Activated T-cell treated with anti-CD3 and anti-CD28 coated beads, Interleukin-2, amount 50 U/mL, for 1 hour (primary cell): ENCODE results near the gene LIMS2.

Experiments used
- DNase-seq: peaks from one replicate; pipeline ENCODE4 v3.0.0-alpha.2; 2020

LIMS2 gene

DNA sequence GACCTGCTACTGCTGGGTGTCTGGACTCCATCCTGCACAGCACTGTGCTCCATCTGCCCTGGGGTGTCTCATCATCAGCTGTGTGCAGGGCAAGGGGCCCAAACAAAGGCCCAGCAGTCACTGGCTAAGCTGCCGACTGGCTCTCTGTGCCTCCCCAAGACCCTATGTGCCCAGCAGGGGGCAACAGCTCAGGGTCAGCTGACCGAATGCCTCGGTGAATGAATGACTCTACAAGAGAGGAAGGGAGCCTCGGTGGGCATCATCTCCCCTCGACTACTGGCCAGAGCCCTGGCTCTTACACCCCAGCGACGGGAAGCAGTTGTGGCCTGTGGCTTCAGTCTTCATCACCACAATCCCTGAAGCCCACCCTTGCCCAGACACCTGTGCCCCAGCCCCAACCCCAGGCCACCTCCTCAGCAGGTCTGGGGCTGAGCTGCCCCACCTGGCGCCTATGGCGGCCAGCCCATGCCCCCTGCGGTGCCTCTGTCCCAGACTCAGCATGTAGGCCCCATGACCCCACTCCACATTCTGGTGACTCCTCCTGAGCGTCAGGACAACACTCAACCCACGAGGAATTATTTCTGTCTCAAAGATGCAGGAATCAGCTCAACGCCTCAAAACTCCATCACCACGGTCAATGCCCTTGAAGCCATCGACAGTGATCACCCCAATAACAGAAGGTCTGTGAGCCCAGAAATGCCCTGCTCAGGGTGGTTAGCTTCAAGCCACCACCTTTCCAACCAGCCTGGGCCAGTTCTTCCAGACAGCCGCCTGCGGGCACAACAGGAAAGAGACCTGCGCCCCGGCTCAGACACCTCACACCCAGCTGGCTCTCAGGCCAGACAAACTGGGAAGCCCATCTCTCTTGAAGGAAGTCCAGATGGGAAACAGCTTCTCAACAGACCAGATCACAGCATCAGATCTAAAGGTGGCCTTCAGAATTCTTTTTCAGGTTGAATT lies 31.0 kb downstream of the LIMS2 start:
- no peak for DNase-seq

DNA sequence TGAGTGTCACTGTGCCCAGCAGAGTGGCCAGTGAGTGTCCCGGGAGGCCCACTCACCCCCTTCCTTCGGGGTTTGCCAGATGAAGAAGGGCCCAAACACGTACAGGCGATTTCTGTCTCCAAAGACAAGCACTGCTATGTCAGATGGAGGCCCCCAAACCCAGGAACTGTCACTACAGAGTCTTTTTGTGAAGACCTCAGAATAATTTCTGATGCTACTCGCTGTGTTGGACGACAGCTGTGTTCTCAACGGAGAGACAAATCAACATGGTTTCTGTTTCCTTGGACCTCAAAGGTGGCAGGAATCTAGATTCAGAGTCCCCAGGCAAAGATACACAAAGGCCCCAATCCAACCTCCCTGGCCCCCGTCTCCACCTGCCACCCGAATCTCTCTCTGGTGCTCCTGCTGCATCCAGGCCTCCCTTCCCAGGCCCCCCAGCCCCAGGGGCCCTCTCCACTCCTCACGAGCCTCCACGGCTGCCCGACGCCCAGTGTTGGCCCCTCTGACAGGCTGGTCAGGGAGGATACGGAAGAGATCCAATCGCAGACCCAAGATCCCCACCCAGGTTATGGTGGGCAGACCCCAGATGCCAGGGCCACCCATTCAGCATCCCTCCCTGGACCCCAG lies 31.8 kb downstream of the LIMS2 start:
- no peak for DNase-seq

DNA sequence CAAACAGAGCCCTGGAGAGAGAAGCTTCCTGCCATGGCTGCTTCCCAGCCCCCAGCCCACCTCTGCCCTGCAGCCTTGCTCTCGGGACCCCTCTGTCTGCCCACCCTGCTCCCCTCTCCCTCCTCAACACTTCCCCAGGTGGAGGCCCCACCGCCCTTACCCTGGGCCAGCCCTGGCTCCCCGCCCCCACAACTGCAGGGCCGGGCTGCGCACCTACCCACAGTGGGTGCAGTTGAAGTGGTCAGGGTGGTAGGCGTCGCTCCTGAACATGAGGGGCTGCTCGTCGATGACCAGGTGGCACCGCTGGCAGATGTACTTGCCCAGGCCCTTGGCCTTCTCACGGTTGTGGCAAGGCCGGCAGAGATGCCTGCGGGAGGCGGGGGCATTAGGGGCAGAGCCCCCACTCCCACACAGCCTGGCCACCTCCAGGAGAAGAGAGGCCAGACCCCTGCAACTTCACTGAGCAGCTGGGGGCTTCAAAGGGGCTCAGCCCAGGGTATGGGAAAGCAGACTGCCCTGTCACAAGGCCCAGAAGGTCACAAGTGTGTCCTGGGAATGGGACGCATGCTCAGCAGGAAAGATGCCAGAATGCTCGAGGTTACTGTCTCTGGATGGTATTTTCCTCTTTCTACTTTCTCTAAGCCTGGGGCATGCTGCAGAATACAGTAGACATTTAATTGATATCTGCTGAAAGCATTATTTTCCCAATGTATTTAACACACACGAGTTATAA lies 32.5 kb downstream of the LIMS2 start:
- DNase-seq = no peak

GRCh38 chr2:127641846-127642507 lies 33.4 kb downstream of the LIMS2 start:
- DNase-seq = peak; percentile 59

DNA sequence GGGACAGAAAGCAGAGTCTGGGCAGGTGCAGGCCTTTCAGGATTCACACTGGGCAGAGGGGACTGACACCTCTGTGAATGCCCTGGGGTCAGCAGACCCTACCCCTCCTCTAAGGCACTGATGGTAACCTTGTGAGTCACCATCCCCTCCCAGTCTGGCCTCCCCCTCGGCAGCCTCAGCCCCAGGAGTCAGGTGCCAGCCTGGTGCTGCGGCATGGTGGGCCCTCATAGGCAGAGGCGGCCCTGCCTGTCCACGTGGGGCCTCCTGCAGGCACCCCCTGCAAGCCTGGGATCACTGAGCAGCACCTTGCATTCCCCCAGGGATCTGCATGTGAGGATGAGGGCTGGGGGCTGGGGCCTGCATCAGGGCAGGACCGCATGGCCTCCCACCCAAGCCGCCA lies 34.2 kb downstream of the LIMS2 start:
- DNase-seq = peak; percentile 28

- peak; percentile 36 for DNase-seq
Measured at GRCh38 chr2:127640082-127641072, 35.0 kb downstream of the LIMS2 start.

DNA sequence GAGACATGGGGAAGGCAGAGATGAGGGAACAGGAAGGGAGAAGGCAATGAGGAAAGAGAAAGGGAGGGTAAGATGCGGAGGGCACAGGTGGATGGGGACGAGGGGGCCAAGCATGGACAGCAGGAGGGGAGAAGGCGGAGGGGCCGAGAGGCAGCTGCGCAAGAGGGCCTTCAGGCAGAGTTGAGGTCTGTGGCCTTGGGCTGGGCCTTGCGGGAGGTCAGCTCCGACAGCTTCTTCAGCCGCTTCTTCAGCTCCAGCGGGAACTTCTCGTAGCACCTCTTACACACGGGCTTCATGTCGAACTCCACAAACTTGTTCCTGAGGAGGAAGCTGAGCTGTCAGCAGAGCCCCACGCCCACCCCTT lies 36.2 kb downstream of the LIMS2 start:
- DNase-seq = no peak

GRCh38 chr2:127638361-127639110 lies 36.8 kb downstream of the LIMS2 start:
- DNase-seq = no peak

GRCh38 chr2:127637725-127638252 lies 37.5 kb downstream of the LIMS2 start:
- DNase-seq = no peak

DNA sequence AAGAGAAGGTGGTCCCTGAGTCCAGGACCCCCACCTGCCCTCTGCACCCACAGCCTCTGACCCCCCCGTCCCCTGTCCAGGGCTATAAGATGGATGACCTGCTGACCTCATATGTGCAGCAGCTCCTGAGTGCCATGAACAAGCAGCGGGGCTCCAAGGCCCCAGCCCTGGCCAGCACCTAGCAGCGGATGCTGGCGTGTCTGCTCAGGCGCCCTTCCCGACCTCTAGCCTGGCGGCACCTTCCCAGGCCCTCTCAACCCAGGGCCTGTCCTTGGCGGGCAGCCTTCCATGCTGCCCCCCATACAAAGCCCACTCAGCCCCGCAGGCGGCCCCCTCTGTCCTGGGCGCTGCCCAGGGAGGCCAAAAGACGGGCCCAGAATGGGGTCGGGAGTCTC lies 38.1 kb downstream of the LIMS2 start:
- DNase-seq = no peak

GRCh38 chr2:127636248-127637235 lies 38.8 kb downstream of the LIMS2 start:
- no peak for DNase-seq

DNA sequence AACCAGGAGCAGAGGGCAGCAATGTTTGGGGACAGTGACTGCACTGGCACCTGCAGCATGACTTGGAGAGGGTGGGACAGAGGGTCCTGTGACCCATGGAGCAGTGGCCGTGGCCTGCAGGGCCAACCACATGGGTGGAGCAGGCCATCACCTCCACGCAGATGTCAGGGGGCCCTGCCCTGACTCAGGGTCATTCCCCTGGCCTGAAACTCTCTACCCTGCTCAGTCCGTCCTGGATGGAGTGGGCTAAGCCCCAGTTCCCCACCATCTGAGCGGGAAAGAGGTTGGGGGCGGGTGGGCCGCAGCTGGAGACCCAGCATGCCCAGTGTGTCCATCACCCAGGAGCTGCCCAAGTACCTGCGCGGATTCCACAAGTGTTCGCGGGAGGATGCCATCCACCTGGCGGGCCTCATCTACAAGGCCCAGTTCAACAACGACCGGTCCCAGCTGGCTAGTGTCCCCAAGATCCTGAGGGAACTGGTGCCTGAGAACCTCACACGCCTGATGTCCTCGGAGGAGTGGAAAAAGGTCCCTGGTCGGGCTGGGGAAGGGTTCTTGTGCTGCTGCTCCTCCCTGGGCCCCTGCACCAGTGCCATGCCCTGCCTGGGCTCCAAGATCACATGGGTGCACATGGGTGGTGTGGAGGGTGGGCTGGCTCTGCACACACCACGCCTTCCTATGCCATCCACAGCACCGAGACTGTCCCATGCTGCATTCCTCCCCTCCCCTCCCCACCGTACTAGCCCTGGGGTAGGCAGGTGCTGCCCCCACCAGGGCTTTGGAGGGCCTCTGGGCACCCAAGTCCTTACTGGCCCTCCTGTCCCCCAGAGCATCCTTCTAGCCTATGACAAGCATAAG lies 39.7 kb downstream of the LIMS2 start:
- DNase-seq = no peak

GRCh38 chr2:127634626-127635379 lies 40.5 kb downstream of the LIMS2 start:
- DNase-seq = no peak

DNA sequence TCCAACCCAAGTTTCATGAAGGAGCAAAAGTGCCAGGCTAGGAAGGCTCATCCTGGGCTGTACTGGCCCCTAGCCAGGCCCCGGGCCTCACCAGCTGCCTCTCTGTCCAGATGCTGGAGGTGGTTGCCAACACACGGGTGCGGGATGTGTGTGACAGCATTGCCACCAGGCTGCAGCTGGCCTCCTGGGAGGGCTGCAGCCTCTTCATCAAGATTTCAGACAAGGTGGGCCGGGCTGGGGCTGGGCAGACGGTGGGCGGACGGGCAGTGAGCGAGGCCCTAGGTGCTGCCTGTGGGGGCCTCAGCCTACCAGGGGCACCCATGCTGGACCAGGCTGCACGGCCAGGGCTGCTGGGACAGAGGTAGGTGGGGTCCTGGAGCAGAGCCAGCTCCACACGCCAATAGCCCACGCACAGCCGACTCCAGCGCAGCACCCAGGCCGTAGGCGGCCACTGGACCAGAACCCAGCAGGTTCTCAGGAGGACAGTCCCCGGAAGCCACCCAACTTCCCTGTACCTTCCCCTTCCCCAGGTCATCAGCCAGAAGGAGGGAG lies 41.2 kb downstream of the LIMS2 start:
- no peak for DNase-seq

DNA sequence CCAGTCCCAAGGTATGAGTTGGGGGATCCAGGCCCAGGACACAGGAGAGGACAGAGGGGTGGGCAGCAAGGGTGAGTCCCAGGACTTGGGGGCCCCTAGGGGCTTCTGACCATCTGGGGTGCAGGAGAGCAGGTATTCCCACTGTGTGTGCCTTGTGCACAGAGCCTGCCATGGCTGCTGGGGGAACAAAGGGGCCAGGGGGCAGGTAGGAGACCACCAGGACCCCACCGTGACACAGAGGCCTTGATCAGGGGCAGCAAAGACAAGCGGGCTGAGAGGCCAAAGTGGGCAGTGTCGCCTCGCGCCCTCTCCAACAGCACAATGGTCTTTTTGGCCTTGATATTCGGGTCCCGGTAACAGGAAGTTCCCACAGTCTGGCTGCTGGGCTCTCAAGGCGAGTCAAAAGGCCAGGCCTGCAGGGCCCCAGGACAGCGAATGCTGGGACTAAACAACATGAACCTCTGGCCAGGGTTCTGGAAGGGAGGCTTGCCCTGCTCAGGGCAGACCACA lies 41.7 kb downstream of the LIMS2 start:
- no peak for DNase-seq

- no peak for DNase-seq
Measured at GRCh38 chr2:127632592-127633489, 42.5 kb downstream of the LIMS2 start.
